Measurements from ENCODE around the gene LEFTY1. TPM values are rescaled to one million over a fixed set of nuclear protein-coding genes. Genes with fewer than 3 reads are reported as not detected.

Gene LEFTY1
- total and polyA plus RNA-seq, 2 of the 13 experiments (the other 11 are each of a cell fraction or from before 2014, with no cell fraction given): 0.29 to 0.79 TPM

DNA sequence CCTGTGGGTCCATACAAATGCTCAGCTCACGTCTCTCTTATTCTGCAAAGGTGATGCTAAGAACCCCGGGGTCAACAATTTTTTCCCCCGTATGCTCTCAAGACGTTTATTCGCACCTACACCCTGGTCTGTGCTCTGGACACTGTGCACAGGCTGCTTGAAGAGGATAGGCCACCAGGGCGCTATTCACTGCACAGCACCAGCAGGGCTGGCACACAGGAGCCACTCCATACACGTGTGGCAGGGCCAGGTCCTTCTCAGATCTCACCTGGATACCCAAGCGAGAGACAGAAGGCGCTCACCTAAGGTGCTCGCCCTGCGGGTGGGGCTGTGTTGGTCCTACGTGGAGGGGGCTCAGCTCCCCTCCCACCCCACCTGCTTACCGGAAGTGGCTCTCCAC, 23.4 kb downstream of the LEFTY1 start (continued):
- TF ChIP-seq, protein P1, sequence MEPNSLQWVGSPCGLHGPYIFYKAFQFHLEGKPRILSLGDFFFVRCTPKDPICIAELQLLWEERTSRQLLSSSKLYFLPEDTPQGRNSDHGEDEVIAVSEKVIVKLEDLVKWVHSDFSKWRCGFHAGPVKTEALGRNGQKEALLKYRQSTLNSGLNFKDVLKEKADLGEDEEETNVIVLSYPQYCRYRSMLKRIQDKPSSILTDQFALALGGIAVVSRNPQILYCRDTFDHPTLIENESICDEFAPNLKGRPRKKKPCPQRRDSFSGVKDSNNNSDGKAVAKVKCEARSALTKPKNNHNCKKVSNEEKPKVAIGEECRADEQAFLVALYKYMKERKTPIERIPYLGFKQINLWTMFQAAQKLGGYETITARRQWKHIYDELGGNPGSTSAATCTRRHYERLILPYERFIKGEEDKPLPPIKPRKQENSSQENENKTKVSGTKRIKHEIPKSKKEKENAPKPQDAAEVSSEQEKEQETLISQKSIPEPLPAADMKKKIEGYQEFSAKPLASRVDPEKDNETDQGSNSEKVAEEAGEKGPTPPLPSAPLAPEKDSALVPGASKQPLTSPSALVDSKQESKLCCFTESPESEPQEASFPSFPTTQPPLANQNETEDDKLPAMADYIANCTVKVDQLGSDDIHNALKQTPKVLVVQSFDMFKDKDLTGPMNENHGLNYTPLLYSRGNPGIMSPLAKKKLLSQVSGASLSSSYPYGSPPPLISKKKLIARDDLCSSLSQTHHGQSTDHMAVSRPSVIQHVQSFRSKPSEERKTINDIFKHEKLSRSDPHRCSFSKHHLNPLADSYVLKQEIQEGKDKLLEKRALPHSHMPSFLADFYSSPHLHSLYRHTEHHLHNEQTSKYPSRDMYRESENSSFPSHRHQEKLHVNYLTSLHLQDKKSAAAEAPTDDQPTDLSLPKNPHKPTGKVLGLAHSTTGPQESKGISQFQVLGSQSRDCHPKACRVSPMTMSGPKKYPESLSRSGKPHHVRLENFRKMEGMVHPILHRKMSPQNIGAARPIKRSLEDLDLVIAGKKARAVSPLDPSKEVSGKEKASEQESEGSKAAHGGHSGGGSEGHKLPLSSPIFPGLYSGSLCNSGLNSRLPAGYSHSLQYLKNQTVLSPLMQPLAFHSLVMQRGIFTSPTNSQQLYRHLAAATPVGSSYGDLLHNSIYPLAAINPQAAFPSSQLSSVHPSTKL (CRISPR knock-in tag; IDR thresholded peaks at IDR 0.05): no peak
- no peak for TF ChIP-seq MIER3 (CRISPR knock-in tag; IDR thresholded peaks at IDR 0.05; ENCODE audit: borderline replicate concordance)
- no peak for TF ChIP-seq ZFX (CRISPR knock-in tag; IDR thresholded peaks at IDR 0.05; ENCODE audit: low read depth)
- no peak for TF ChIP-seq IKZF1 (IDR thresholded peaks at IDR 0.05)

DNA sequence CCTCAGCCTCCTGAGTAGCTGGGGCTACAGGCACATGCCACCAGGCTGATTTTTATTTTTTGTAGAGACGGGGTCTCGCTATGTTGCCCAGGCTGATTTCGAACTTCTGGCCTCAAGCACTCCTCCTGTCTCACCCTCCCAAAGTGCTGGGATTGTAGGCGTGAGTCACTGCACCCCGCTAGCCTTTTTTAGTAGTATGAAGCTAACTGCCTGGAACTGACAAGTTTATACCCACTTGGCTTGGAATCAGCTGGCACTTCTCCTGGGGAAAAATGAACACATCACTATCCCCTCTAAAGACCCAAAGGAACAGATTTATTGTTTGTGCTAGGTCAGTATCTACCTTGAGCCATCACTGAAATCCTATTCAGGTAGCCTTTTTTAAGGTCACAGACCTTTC, 25.8 kb downstream of the LEFTY1 start:
- FAIRE-seq (no peak), DNase-seq (ENCODE audit: low spot score) (no peak), ATAC-seq (no peak)
- WGBS (ENCODE audit: low lambda C conversion rate): 96% methylated on average over 5 of the region's 5 CpGs
- no peak overlapping the region for H2AFZ ChIP-seq (ENCODE audit: low read length)
- BruUV-seq (replicated peaks): no TSS peak
- TF ChIP-seq ZZZ3 (CRISPR knock-in tag; IDR thresholded peaks at IDR 0.05; ENCODE audit: borderline replicate concordance) (no peak), XRCC5 (optimal IDR thresholded peaks at IDR 0.05; ENCODE audit: low read length) (no peak), GTF2F1 (IDR thresholded peaks at IDR 0.05; ENCODE audit: low read length) (no peak), ZNF24 (IDR thresholded peaks at IDR 0.05) (no peak), ZNF670 (CRISPR knock-in tag; IDR thresholded peaks at IDR 0.05; ENCODE audit: borderline replicate concordance) (no peak), ZC3H4 (CRISPR knock-in tag; IDR thresholded peaks at IDR 0.05; ENCODE audit: borderline replicate concordance) (no peak), ZFP37 (CRISPR knock-in tag; IDR thresholded peaks at IDR 0.05; ENCODE audit: borderline replicate concordance) (no peak), SCMH1 (CRISPR knock-in tag; IDR thresholded peaks at IDR 0.05; ENCODE audit: borderline replicate concordance) (no peak), PHF5A (CRISPR knock-in tag; IDR thresholded peaks at IDR 0.05; ENCODE audit: low read depth, unreplicated experiment) (no peak), MAZ (IDR thresholded peaks at IDR 0.05; ENCODE audit: borderline replicate concordance, low read depth, low read length) (no peak), MAZ (CRISPR knock-in tag; IDR thresholded peaks at IDR 0.05; ENCODE audit: low read depth) (no peak), HNRNPH1 (optimal IDR thresholded peaks at IDR 0.05; ENCODE audit: low read depth, low read length) (no peak), SP5 (CRISPR knock-in tag; IDR thresholded peaks at IDR 0.05; ENCODE audit: borderline replicate concordance, low read depth) (no peak), YEATS4 (CRISPR knock-in tag; IDR thresholded peaks at IDR 0.05; ENCODE audit: borderline replicate concordance) (no peak), NR2F6 (IDR thresholded peaks at IDR 0.05) (no peak), NR2F6 (CRISPR knock-in tag; IDR thresholded peaks at IDR 0.05) (no peak)
- TF ChIP-seq, protein P2, sequence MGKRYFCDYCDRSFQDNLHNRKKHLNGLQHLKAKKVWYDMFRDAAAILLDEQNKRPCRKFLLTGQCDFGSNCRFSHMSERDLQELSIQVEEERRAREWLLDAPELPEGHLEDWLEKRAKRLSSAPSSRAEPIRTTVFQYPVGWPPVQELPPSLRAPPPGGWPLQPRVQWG (CRISPR knock-in tag; IDR thresholded peaks at IDR 0.05; ENCODE audit: borderline replicate concordance, low read depth): no peak
- TF ChIP-seq, protein P3, sequence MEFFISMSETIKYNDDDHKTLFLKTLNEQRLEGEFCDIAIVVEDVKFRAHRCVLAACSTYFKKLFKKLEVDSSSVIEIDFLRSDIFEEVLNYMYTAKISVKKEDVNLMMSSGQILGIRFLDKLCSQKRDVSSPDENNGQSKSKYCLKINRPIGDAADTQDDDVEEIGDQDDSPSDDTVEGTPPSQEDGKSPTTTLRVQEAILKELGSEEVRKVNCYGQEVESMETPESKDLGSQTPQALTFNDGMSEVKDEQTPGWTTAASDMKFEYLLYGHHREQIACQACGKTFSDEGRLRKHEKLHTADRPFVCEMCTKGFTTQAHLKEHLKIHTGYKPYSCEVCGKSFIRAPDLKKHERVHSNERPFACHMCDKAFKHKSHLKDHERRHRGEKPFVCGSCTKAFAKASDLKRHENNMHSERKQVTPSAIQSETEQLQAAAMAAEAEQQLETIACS (CRISPR knock-in tag; IDR thresholded peaks at IDR 0.05): no peak
- H3K9me3 ChIP-seq (ENCODE audit: low read length): no peaks in the 10 kb centered on the region
- ChIA-PET POLR2A (no interaction called here), CTCF (ENCODE audit: low intra/inter-chr PET ratio, low total read pairs) (no interaction called here)
- H3K36me3 ChIP-seq (replicated peaks in 1 of 2; ENCODE audit: control insufficient read depth in 1 of 2, insufficient read depth in 2 of 2, low read length in 2 of 2): peaks cover 27 to 76% of the 10 kb centered on the region in 2 experiments; a peak in 4 of 5 replicates
- no peak overlapping the region for H3K9ac ChIP-seq (ENCODE audit: insufficient read depth, low read depth, low read length)
- H3K4me3 ChIP-seq (replicated peaks in 1 of 3; ENCODE audit: insufficient read depth in 1 of 3, low read depth in 2 of 3, low read length in 3 of 3): no peak overlapping the region
- no peaks in the 10 kb centered on the region for H3K27me3 ChIP-seq (ENCODE audit: control insufficient read depth in 1 of 2, insufficient read depth in 2 of 2, low read length in 2 of 2)
- peaks cover 12% of the 10 kb centered on the region for H3K4me1 ChIP-seq (ENCODE audit: insufficient read depth, low read length)
- H3K79me2 ChIP-seq (ENCODE audit: insufficient read depth, low read length): no peaks in the 10 kb centered on the region
- intact Hi-C loops (cut with micrococcal nuclease; ENCODE audit: unreplicated experiment): no loop called here
- no peak overlapping the region for H3K4me2 ChIP-seq (ENCODE audit: low read depth, low read length)
- no peaks in the 10 kb centered on the region for H4K20me1 ChIP-seq (ENCODE audit: insufficient read depth, low read length)
- no peak overlapping the region for H3K27ac ChIP-seq (ENCODE audit: extremely low read length, insufficient read depth, low read length)
- in situ Hi-C loops (cut with HindIII; ENCODE audit: extremely low pct_ligation_motif_present, low pct_unique_long_range_greater_than_20kb): no loop called here
